Kidney epithelial cell (primary cell): ENCODE data around the gene CROT. TPM values are rescaled to one million over a fixed set of nuclear protein-coding genes. Genes with fewer than 3 reads are reported as not detected.

ENCODE experiments used
- DNase-seq: peaks from one replicate; pipeline ENCODE4 v3.0.0-alpha.2; 2010; ENCODE audit warnings: low read depth
- H3K27me3 ChIP-seq: 2 replicates; pipeline ENCODE4 v1.6.0; 2011; ENCODE audit warnings: low read length; ENCODE audit not compliant: control insufficient read depth, insufficient read depth
- H3K36me3 ChIP-seq: 2 replicates; pipeline ENCODE4 v1.5.1; 2011; ENCODE audit warnings: low read length; ENCODE audit not compliant: control insufficient read depth, insufficient read depth
- H3K4me3 ChIP-seq: 2 replicates; pipeline ENCODE4 v1.5.1; 2011; ENCODE audit warnings: low read depth, mild to moderate bottlenecking, control low read depth, low read length
- total RNA-seq: library from RNA; depleted of rRNA; stranded (reverse); fragments of >200 nt; gene quantifications from 2 replicates; pipeline ENCODE4 v1.2.3, GENCODE V29; 2015
- TF ChIP-seq, protein P1 (sequence below): IDR thresholded peaks from 2 replicates; pipeline ENCODE4 v1.5.1; 2011; ENCODE audit warnings: mild to moderate bottlenecking, moderate library complexity, low read length, control low read depth, inconsistent platforms; ENCODE audit not compliant: insufficient read depth, poor library complexity, severe bottlenecking

The CROT gene
- total RNA-seq, 1 donor from 2014 or later, result 5.7 TPM

DNA sequence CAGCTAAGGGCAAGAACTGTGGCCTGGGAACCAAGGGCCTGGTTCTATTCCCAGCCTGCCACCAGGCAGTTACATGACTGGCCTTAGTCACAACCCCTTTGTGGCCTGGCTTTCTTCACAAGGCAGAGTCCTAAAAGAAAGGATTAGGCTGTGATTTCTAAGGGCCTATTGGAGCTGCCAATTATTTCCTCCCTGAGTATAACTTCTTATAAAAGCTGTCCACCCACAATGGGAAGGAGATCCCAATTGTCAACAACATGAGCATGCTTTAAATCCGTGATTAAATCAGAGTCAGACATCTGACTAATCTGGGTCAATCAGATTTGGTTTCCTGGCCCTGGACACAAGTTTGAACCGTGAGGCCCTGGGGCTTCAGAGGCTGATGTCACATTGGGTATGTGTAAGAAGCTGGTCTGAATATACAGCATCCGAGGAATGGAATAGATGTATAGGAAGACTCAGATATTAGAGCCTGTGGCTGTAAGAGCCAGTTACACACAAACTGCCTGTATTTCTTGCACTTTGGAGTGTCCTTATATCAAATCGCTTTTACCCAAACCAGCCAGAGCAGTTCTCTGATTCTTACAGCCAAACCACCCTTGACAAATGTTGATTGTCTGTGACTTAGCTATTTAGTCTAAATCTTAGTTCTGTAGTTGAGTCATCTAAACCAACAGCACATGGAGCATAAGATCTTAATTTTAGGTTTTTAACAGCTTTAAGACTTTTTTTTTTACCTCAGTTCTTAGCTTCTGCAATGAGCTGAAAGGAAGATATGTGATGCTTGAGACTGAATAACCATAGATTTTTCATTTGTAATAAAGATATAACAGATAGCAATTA, 68.7 kb downstream of the CROT start:
- no peaks in the 10 kb centered on the region for H3K27me3 ChIP-seq
- DNase-seq, result peak; percentile 19
- TF ChIP-seq, protein P1, sequence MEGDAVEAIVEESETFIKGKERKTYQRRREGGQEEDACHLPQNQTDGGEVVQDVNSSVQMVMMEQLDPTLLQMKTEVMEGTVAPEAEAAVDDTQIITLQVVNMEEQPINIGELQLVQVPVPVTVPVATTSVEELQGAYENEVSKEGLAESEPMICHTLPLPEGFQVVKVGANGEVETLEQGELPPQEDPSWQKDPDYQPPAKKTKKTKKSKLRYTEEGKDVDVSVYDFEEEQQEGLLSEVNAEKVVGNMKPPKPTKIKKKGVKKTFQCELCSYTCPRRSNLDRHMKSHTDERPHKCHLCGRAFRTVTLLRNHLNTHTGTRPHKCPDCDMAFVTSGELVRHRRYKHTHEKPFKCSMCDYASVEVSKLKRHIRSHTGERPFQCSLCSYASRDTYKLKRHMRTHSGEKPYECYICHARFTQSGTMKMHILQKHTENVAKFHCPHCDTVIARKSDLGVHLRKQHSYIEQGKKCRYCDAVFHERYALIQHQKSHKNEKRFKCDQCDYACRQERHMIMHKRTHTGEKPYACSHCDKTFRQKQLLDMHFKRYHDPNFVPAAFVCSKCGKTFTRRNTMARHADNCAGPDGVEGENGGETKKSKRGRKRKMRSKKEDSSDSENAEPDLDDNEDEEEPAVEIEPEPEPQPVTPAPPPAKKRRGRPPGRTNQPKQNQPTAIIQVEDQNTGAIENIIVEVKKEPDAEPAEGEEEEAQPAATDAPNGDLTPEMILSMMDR, result no peak

DNA sequence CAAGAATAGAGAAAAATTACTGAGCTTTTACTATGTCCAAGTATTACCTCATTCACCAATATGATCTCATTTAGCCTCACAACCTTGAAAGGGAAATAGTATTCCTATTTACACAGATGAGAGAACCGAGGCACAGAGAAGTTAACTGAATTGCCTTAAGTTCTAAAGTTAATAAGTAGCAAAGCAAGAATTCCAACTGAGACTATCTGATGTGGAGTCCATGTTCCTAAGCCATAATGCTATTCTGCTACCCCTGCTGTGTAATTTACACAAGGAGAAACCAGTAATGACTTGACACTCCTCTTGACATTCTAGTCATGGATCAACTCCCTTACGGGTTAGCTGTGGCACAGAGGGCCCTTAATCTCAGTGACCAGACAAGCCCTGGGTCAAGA, 69.3 kb downstream of the CROT start:
- TF ChIP-seq, protein P1, result no peak
- Histone ChIP-seq H3K27me3 (no peaks in the 10 kb centered on the region), H3K36me3 (no peaks in the 10 kb centered on the region), H3K4me3 (no peak overlapping the region)
- DNase-seq, result peak; percentile 75

More for the DNA sequence above, 68.7 kb downstream of the CROT start:
- Histone ChIP-seq H3K4me3 (no peak overlapping the region), H3K36me3 (no peaks in the 10 kb centered on the region)

DNA sequence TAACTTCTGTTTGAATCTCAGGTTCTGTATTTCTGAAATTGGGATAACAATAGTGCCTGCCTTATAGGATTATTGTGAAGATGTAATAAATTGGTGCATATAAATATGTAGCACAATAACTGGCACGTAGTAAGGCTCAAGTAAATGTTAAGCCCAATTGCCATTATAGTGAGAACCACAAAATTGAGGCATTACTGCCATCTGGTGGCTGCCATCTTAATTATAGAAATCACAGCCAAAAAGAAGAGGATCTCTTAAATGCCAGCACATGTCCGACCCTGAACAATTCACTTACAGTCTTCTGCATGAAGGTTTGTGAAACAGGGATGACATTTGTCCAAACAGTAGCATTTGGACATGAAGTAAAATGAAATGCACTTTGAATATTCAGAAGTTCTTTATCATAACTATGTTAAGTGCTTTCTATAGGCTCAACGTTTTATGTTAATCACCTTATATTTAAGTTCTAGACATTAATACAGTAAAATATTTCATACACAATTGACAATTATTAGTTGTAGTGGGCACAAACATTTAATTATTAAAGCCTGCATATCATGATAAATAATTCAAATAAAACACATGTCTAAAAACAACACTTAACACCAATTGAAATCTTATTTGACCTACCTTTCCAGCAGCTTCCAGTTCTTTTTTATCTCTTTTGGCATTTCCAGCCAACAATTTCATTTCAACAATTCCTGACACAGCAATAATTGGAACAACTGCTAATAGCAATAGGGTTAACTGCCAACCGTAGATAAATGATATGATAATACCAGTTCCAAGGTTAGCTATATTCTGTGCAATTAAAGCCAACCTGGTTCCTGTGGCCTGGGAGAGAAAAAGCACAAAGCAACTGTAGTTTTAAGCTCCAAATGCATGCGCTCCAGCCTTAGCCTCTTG, 71.5 kb downstream of the CROT start:
- Histone ChIP-seq H3K4me3 (no peak overlapping the region), H3K36me3 (no peaks in the 10 kb centered on the region), H3K27me3 (no peaks in the 10 kb centered on the region)
- TF ChIP-seq, protein P1, result peak; percentile 42
- DNase-seq, result peak; percentile 9

DNA sequence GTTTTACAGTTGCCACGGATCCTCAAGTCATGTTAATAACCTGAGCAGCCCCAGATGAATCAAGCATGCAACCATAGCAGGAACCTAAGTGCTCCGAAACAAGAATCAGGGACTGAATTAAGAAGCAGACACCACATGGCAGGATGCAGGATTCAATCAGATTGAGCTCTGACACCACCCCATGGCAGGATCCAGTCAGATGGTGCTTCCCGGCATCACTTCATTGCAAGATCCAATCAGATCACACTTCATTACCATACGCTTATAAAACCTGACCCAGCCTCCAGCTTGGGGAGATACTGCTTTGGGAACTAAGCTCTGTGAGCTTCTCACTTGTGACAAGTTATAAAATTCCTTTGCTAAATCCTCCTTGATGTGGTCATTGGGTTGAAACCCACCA, 74.7 kb downstream of the CROT start:
- DNase-seq, result no peak
- no peaks in the 10 kb centered on the region for H3K36me3 ChIP-seq
- H3K27me3 ChIP-seq, result no peaks in the 10 kb centered on the region
- TF ChIP-seq, protein P1, result no peak
- H3K4me3 ChIP-seq, result no peak overlapping the region

DNA sequence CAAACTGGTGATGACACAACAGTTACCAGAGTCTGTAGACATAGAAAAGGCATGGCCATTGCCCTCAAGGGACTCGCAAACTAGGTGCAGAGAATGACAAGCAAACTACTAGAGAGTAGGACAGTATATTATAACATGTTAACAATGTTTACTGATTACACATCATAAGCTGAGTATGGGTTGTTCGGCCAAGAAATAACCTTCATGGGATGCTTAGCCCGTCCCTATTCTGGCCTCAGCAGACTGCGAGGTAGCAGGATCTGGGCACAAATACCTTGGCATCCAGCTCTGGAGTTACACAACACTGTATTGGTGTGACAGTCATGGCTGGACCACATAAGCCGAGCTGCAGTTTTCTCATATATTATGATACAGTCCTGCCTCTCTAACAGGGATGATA, 78.6 kb downstream of the CROT start:
- Histone ChIP-seq H3K27me3 (no peaks in the 10 kb centered on the region), H3K4me3 (no peak overlapping the region), H3K36me3 (no peaks in the 10 kb centered on the region)
- TF ChIP-seq, protein P1, result no peak
- no peak for DNase-seq
